IPS DF 4.7 (cell line): Measurements from ENCODE around the gene CDK5RAP2.

ENCODE experiments used
- DNase-seq: peaks from one replicate; pipeline ENCODE4 v3.0.0-alpha.2; 2013; ENCODE audit warnings: low spot score; ENCODE audit errors: extremely low read depth

CDK5RAP2 gene

DNA sequence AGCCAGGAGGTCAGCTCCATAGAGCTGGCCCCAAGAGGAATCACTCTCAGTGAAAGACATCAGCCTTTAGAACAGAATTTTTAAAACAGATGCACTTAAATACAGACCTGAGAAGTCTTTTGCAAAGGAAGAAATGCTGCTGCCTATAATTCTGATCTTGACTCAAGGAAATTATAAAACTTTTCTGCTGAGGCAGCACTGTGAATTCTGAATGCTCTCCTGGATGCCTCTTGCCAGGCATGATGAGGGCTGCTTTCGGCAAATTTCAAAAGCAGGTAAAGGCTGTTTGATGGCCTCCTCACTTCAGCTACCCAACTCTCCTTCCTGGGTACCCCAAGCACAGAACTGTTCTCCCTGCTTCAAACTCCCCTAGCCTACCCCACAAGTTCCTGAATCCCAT lies 174.8 kb downstream of the CDK5RAP2 start:
- DNase-seq, result no peak

DNA sequence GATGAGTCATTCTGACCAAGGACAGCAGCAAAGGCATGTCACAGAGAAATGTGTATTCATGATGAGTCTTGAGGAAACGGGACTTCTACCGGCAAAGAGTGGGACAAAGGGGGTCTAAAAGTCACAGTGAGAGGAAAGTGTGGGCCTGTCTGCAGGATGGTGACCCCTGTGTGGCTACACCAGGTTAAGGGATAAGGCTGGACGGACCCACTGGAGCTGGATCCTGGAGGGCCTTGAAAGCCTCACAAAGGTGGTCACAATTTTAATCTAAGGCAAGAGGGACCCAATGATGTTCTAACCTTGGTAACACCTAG lies 176.5 kb downstream of the CDK5RAP2 start:
- no peak for DNase-seq

DNA sequence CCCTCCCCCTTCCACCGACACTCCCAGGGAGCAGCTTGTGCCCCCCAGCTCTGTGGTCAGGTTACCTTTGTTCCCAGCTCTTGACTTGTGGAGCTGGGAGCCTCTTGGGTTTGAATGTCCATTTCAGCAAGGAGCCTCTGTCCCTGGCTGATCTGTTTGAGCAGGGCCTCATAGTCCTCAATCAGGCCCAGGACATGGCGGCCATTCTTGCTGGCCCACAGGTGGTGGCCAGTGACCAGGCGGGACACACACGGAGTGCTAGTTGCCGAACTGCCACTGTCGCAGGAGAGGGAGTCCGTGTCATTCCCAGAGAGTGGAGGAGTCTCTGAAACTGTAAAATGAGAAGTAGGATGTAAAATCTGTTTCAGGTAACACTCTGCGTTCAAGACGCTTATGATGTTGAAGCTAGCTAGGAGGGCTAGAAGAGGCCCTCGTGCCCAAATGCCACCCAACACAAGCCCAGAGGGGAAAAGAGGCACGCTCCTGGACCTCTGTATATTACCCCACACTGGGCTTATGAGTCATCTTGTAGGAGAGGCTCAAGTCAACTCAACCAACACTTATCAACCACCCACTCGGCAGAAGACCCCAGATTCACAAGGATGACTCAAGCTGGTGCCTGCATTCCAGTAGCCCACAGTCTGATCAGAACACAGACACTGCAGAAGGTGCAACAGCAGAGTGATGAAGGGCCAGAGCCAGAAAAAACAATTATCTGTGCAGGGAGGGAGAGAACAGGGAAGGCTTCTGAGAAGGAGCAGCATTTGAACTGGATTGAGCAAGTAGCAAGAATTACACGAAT lies 177.0 kb downstream of the CDK5RAP2 start:
- no peak for DNase-seq

DNA sequence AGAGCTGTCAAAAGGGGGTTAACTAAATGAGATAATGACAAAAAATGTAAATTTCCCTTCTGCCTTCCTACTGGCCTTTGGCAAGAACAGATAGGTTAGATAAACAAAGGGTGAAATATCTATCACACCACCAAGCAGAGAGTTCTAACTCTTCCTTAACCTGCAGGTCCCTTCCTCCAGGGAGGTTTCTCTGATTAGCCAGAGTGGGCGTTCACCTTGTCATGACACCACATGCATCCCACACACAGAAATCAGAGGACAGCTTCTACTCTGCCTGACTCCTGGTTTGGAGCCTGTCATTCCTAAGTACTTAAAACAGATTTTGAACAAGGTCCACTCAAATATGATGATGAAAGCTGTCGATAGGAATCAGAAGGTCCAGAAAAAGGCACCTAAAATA lies 180.0 kb downstream of the CDK5RAP2 start:
- no peak for DNase-seq

DNA sequence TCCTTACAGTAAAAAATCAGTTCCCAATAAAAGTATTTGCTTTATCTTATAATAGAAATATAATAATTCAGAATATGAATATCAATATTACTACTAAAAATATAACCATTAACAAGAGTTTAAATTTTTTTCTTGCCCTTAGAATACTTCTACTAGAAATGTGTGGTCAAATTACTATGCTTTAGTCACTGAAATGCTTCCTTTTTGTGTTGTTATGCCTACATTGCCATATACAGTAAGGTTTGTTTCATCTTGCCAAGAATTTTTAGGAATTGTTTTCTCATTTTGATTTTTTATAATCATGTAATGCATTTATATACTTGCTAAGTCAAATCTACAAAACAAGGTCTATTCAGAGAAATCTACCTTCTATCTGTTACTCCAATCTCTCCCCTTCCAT lies 181.7 kb downstream of the CDK5RAP2 start:
- DNase-seq, result no peak

DNA sequence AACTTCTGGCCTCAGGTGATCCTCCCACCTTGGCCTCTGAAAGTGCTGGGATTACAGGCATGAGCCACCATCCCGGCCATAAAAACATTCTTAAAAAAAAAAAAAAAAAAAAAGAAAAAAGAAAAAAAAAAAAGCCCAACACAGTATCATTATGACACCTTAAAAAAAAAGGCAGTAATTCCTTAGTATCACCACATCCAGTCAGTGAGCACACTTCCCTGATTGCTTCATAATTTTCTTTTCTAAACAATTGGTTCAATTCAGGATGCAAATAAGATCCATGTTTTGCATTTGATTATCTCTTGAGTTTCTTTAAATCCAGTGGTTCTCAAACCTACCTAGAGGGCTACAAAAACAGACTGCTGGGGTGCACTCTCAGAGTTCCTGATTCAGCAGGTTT lies 182.5 kb downstream of the CDK5RAP2 start:
- no peak for DNase-seq

DNA sequence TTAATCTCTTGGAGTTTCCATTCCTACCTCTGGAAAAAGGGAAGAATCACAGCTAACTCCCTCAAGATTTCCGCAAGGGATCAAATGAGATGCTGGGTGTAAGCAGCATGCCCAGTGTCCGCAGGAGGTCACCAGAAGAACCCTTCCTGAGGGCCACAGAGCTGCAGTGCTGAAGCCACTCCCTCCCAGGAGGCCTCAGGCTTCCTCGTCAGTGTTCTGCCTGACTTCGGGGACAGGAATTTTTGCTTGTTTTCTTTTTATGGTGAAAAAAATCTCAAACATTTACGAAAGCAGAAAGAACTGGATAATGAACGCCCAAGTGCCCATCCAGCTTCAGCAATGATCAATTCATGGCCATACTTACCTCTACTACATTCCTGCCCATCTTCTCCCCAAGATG lies 183.0 kb downstream of the CDK5RAP2 start:
- no peak for DNase-seq

DNA sequence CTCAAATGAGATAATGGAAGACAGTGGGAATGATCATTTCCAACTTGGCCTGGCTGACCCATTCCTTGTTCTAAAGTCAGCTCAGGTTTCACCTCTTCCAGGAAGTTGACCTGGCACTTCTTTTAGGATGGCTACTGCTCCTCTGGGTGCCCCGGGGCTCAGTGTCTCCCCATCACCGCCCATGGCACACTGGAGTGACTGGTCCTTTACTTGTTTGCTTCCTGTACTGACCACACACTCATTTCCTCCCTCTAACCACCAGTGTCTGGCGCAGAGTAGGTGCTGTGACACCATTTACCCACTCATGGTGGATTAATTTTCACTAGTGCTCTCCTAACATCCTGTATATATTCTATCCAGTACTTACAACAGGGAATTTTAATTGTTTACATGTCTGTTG lies 183.5 kb downstream of the CDK5RAP2 start:
- DNase-seq, result no peak

DNA sequence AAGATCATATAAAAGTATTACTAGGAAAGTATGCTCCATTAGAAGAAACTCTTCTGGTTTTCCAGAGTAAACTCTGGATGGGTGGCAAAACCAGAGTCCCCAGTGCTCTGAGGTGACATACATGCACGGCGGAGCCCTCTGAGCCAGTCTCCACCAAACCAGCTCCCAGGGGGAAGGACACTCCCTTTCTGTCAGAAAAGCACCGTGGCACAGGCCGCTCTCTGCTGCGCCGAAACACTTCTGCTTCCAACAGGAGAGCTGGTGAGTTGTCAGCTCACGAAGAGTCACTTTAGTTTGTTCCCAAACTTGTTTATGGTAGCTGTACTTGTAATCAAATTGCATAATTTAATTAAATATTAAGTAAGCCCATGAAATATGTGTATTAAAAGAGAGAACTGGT lies 184.6 kb downstream of the CDK5RAP2 start:
- no peak for DNase-seq

DNA sequence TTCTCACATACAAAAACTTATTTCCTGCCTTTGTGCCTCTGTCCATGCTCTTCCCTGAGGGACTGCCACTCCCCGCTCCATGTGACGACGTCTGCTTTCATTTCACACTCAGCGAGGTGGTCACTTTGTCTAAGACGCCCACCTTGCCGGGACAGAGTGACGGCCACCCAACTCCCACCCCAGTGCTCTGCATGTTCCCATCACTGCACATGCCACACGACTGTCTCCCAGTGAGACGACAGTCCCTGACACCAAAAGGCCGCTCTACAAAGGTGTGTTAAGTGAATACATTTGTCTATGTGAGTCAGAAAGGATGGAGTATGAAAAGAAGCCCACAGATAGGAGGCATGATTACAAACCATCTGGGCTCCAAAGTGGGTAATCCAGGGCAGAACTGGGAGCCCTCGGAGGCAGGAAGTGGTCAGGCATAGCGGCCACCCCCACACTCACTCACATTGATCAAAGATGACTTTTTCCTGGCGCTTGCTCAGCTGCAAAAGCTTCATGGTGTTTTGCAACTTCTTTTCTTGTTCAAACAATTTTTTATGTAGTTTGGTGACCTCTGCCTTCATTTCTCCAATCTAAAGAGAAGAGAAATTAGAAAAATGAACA lies 185.8 kb downstream of the CDK5RAP2 start:
- no peak for DNase-seq

DNA sequence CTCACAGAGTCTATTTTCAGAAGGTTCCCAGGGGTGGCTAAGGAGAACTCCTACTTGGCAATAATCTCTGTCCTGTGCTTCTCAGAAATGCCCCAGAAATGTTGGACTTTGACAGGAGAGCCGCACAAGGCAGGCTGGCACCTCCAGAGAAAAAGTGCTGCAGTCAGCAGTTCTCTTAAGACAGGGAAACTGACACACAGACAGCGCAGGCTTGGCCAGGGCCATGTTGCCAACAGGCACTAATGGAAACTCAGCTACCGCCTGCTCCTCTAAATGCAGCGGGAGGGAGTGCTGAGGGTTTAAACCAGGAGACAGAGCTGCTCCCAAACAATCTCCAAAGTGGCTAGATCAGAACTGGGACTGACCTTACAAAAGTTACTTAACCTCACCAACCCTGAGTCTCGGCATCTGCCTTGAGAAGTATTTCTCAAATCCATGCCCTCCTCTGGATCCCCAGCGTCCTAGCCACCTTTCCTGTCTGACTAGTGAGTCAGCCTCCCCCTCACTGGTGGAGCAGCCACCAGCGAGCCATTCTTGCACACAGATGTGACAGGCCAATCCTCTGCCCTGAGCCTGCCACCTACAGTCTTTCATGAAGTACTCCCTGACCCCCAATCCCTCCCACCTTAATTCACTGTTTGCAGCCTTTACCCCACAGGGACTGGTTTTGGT lies 186.4 kb downstream of the CDK5RAP2 start:
- DNase-seq, result no peak

DNA sequence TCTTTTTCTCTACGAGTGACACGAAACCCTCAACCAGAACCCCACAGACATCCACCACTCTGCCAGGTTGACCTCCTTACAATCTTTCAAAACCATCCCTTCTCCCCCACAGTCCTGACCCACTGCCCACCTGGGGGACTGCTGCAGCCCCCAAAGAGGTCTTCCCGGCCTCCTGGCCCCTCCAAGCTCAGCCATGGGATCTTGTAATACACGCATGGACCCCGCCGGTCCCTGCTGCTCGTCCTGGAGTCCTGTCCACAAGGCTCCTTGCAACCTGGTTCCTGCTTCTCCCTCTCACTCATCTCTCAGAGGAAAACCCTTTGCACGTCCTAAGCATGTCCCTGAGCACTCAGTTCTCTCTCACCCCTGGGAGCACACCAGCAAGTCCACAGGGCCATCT lies 187.3 kb downstream of the CDK5RAP2 start:
- no peak for DNase-seq

DNA sequence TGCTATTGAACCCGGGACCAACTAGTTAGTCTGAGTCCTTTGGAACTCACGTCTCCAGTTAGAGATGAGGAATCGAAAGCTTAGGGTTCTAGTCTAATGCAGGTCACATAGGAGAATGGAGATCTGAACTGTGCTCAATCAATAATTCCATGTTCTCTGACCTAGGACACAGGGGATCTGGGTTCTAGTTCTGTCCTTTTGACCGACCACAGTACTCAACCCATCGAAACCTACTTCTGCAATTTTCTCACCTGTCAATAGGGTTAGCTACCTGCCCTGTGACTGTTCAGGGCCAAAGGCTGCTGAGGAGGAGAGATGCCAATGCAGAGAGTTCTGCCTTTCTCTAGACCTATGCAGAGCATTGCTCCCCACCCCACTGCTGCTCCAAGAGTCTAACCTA lies 187.7 kb downstream of the CDK5RAP2 start:
- no peak for DNase-seq

DNA sequence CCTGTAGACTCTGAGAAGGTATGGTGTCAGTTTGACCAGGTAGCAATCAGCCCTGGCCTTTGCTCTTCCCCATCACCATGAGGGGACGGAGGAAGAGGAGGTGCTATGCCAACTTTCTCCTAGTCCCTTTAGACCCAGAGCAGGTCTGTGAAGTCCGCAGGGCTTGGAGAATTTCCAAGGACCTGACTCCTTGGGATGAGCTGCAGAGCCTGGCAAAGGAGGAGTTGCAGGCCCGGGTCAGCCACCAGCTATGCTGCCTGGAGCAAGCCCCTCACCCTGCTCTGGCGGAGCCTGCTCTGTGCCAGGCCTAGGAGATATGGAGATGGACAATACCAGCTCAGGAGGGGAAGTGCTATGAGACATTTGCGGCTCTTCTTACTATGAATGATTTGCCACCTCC lies 188.3 kb downstream of the CDK5RAP2 start:
- no peak for DNase-seq

DNA sequence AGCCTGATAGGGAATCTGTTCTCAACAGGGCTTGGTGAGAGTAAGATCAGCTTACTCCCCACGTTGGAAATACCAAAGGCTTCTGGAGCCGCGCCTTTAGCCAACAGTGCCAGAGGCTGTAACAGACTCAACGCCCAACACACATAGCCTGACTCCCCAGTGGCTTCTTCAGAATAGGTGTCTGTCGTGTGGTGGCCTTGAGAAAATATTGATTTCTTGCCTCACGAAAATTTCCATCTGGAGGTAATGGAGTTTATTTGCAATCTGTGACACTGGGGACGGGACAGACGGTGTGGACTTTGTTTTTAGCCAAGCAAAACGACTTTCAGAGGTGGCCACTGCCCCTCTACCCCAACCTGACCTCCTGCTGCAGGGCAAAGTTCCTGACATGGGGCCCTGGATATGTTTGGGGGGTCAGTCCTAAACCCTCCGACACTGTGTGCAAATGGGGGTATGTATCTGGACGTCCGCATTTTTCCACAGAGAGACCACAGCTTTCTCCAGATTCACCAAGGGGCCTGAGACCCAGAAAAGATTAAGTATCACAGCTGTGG lies 189.3 kb downstream of the CDK5RAP2 start:
- DNase-seq, result no peak

DNA sequence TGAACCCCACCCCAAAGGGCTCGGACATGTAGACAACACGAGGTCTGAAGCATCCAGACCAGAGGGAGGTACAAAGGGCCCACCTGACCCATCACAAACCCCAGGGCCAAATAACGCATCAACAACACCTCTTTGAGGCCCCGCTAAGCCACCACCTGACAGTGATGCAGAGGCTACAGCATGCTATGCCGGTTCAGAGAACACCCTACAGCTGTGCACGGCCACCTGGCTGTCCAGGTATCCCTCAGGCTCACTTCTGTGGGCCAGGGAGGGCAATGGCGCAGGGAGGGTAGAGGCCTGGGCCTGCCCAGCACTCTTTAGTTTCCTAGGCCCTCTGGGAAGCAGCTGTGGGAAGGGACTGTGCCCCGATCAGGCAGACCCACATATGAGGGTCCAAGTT lies 190.1 kb downstream of the CDK5RAP2 start:
- DNase-seq, result no peak

DNA sequence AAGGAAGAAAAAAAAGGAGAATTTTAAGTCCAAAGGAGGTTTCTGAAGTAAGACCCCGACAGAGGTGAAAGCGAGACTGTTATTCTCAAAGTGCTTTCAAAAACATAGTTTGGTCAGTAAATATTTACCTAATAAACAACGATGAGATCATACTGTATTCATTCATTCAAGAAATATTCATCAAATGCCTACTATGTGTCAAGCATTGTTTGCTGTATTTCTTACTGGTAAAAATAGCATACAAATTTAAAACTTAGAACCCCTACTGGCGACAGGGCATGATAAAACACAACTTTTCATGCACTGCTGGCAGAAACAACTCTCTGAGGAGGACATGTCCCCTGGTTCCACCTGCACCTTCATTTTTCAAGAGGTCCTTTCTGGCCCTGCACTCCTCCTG lies 190.7 kb downstream of the CDK5RAP2 start:
- DNase-seq, result no peak

DNA sequence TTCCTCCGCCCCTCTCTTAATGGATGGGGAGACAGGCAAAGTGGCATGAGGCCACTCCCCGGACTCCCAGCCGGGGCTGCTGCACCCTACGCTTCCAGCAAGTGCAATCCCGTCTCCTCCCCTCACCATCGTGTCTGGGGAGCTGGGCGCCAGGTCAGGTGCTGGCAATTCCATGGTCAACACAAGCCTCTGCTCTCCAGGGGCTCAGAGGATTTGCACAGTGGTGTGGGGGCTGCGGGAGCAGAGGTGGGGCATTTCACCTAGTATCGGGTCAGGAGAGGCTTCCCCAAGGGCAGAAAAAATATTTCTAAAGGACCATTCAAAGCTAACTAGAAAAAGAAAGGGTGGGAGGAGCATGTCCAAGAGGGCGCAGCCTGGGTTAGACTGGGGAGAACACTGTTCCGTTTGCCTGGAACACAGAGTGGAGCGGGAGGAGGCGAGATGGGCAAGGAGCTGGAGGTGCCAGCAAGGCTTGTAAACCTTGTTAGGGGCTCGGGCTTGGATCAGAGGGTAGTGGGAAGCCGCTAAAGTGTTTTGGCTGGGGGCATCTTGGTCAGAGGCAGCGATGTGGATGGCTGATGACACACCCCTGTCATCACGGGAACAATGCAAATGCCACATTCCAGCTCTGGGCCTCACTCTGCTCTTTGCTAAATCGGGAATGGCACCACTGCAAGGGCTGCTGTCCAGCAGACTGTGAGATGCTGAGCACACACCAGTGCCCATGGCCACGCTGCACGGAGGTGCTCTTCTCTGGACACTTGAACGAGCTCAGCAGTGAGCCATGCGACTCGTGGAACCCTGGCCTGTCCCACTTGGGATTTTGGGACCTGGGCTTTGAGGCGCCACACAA lies 191.7 kb downstream of the CDK5RAP2 start:
- DNase-seq, result no peak

DNA sequence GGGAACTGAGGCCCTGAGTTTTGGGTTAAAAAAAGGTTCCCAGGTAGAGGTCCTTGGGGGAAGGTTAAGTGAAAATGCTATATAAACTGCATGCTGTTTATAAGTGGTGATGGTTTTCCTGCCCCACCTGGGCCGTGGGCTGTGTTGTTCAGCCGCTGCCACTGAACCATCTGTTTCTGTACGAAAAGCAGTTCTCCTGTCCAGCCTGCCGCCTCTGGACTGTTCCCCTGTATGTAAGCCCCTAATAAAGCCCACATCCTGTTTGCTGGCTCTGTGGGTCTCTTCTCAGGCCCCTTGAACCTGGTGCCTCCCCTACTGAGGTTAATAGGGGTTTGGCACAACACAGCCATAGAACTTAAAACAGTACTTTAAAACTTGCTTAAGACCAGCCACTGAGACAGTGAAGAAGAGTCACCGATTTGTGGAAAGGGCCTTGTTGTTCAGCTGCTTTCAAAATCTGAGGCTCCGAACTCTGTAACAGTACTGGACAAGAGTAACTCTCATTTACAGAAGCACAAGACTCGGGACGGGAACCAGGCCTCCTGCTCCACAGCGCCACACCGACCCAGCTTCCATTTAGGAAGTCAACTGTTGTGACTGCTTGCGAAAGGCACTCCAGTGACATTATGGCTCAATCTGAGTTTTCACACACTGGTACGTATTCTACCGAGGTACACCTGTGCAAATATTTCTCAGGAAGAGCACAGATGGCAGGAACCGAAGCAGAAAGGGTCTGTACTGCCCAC lies 192.5 kb downstream of the CDK5RAP2 start:
- DNase-seq, result no peak

DNA sequence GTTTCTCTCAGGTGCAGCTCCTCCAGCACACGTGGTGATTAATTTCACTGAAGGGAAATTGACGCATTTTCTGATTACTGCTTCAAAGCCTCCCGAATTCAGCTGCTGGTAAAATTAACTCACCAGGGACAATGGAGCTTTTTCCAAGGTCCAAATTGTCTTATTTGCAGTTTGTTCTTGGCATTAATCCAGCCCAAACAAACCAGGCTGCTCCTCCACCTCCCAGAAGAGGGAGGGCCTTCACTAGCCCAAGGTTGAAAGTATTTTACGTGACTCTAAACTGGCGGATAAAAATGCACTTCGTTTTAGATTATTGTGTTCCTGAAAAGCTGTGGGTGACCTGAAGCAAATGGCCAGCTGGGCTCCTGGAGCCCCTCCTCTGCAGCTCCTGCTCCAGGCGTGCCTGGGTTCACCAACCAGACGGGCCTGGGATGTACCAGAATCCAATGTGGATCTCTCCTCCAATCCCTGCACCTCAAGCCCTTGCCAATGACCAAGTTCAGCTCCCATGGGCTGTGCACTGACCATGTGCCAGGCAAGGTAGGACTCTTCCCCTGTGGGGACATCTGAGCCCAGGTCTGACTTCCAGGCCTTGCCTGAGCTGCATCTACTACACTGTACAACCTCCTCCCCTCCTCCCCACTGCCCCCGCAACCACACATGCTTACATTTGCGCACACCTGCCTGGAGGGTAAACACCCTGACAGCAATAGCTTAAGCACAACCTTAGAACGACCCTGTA lies 193.4 kb downstream of the CDK5RAP2 start:
- DNase-seq, result no peak
